OCI-LY7 (cell line): ENCODE results near the gene MED15. TPM values are rescaled to one million over a fixed set of nuclear protein-coding genes. Genes with fewer than 3 reads are reported as not detected.

Source experiments
- BruUV-seq: library from RNA; stranded (reverse); fragments of 400-500 nt; replicated peaks from 2 replicates; lab custom pipeline; 2021; lab: Mats Ljungman, UMichigan
- CTCF ChIA-PET: fragments of 300-600 bp; sonication (Branson Sonifier 250); formaldehyde crosslinking; loops from one replicate; lab custom pipeline; 2022; ENCODE audit warnings: antibody characterized with exemption; ENCODE audit not compliant: unreplicated experiment; lab: Charles Lee
- POLR2A ChIA-PET: fragments of 300-600 bp; sonication (Branson Sonifier 250); formaldehyde crosslinking; loops from one replicate; lab custom pipeline; 2022; ENCODE audit warnings: antibody characterized with exemption; lab: Charles Lee
- DNase-seq: peaks from one replicate; pipeline ENCODE4 v3.0.0-alpha.2; 2015; ENCODE audit warnings: low spot score
- H2AFZ ChIP-seq: fragments of 200-600 bp; sonication (generic), shearing (Covaris generic); 2 replicates; pipeline ENCODE4 v1.6.1; 2014; ENCODE audit warnings: mild to moderate bottlenecking, antibody characterized with exemption, low read length, moderate library complexity
- H3K27ac ChIP-seq: fragments of 200-600 bp; sonication (generic); 2 replicates; pipeline ENCODE4 v1.5.1; 2014; ENCODE audit warnings: mixed run types, low read depth, mild to moderate bottlenecking, moderate library complexity, low read length, inconsistent platforms; ENCODE audit not compliant: poor library complexity, severe bottlenecking
- H3K36me3 ChIP-seq: fragments of 200-600 bp; sonication (generic); 2 replicates; pipeline ENCODE4 v1.6.1; 2014; ENCODE audit warnings: mild to moderate bottlenecking, antibody characterized with exemption, low read length, moderate library complexity, mixed read lengths; ENCODE audit not compliant: insufficient read depth
- H3K4me1 ChIP-seq: fragments of 200-600 bp; sonication (generic); 2 replicates; pipeline ENCODE4 v1.5.1; 2014; ENCODE audit warnings: mild to moderate bottlenecking, low read length; ENCODE audit not compliant: insufficient read depth, poor library complexity, severe bottlenecking
- H3K4me2 ChIP-seq: fragments of 200-600 bp; sonication (generic); 2 replicates; pipeline ENCODE4 v1.6.1; 2014; ENCODE audit warnings: mild to moderate bottlenecking, low read length
- H3K4me3 ChIP-seq: fragments of 200-600 bp; sonication (generic); 2 replicates; pipeline ENCODE4 v1.5.1; 2014; ENCODE audit warnings: mild to moderate bottlenecking, low read depth, low read length; ENCODE audit not compliant: poor library complexity, severe bottlenecking
- H3K79me2 ChIP-seq: fragments of 200-600 bp; sonication (generic); 2 replicates; pipeline ENCODE4 v1.6.1; 2016; ENCODE audit warnings: low read depth, mild to moderate bottlenecking, low read length, moderate library complexity, mixed read lengths; ENCODE audit not compliant: insufficient read depth
- H3K9me2 ChIP-seq: fragments of 200-600 bp; sonication (generic); 2 replicates; pipeline ENCODE4 v1.6.1; 2016; ENCODE audit warnings: mild to moderate bottlenecking, low read length, mixed read lengths; ENCODE audit not compliant: insufficient read depth
- H3K9me3 ChIP-seq: fragments of 200-600 bp; sonication (generic); 2 replicates; pipeline ENCODE4 v1.6.1; 2014; ENCODE audit warnings: mild to moderate bottlenecking, mixed run types, low read length, mixed read lengths
- H4K20me1 ChIP-seq: fragments of 200-600 bp; sonication (generic); 2 replicates; pipeline ENCODE4 v1.6.1; 2014; ENCODE audit warnings: mild to moderate bottlenecking, antibody characterized with exemption, low read length, moderate library complexity, mixed read lengths; ENCODE audit not compliant: insufficient read depth
- CTCF ChIP-seq: fragments of 200-600 bp; sonication (generic); conservative IDR thresholded peaks from 2 replicates; pipeline ENCODE4 v1.5.1; 2014; ENCODE audit warnings: mild to moderate bottlenecking, antibody characterized with exemption, low read length, moderate library complexity, mixed read lengths
- EZH2phosphoT487 ChIP-seq: fragments of 200-600 bp; sonication (generic); IDR thresholded peaks from 2 replicates; pipeline ENCODE4 v1.6.1; 2018; ENCODE audit warnings: low read depth, borderline replicate concordance, mild to moderate bottlenecking, mixed run types, antibody characterized with exemption, low read length, moderate library complexity, mixed read lengths
- intact Hi-C: fragments of 100-400 bp; cut with micrococcal nuclease; formaldehyde crosslinking; loops from one replicate; pipeline ENCODE4 v1.10.0; 2022; ENCODE audit not compliant: unreplicated experiment
- total RNA-seq, 2 experiments: library from RNA; depleted of rRNA in 1 of 2; stranded (reverse); fragments of >200 nt in 1 of 2; shearing (Covaris generic) in 1 of 2; gene quantifications; 2 replicates each; pipeline ENCODE4 v1.2.3, GENCODE V29; 2014 to 2022

Gene MED15
- total RNA-seq, 2 experiments from 2014 or later: 28.7 to 79.2 TPM

- no TSS peak for BruUV-seq
- Histone ChIP-seq H4K20me1 (0 out of 2 replicates have a peak, but pooled peaks cover 4% of the 10 kb centered on the region), H3K9me2 (no peaks in the 10 kb centered on the region), H3K79me2 (0 out of 2 replicates have a peak, but pooled peaks cover 6% of the 10 kb centered on the region), H3K27ac (no peak overlapping the region), H3K4me2 (no peak overlapping the region), H2AFZ (no peak overlapping the region), H3K4me3 (no peak overlapping the region), H3K9me3 (no peaks in the 10 kb centered on the region), H3K36me3 (peaks cover 59% of the 10 kb centered on the region), H3K4me1 (no peaks in the 10 kb centered on the region)
- ChIA-PET POLR2A (interaction anchor here (0.6 kb wide), 1 partner anchor 15 kb away, joined by 6 read pairs; no protein-coding TSS in a partner anchor), CTCF (no interaction called here)
- intact Hi-C loops: no loop called here
- TF ChIP-seq CTCF (no peak), EZH2phosphoT487 (no peak)
- DNase-seq: no peak
Observed at GRCh38 chr22:20531404-20532201, 24.2 kb downstream of the MED15 start.

GRCh38 chr22:20532256-20532993 is 25.0 kb downstream of the MED15 start:
- H3K9me2 ChIP-seq: no peaks in the 10 kb centered on the region
- no TSS peak for BruUV-seq
- H3K4me3 ChIP-seq: no peak overlapping the region
- CTCF ChIA-PET: interaction anchor here (1.0 kb wide), 1 partner anchor 69 kb away, joined by 3 read pairs; no protein-coding TSS in a partner anchor
- 0 out of 2 replicates have a peak, but pooled peaks cover 4% of the 10 kb centered on the region for H4K20me1 ChIP-seq
- no peak overlapping the region for H3K4me2 ChIP-seq
- intact Hi-C loops: no loop called here
- no peaks in the 10 kb centered on the region for H3K79me2 ChIP-seq
- DNase-seq: no peak
- no peak overlapping the region for H3K27ac ChIP-seq
- no peaks in the 10 kb centered on the region for H3K9me3 ChIP-seq
- H3K4me1 ChIP-seq: no peaks in the 10 kb centered on the region
- POLR2A ChIA-PET: interaction anchor here (0.6 kb wide), 1 partner anchor 16 kb away, joined by 6 read pairs; no protein-coding TSS in a partner anchor
- no peak for TF ChIP-seq CTCF
- no peak for TF ChIP-seq EZH2phosphoT487
- H2AFZ ChIP-seq: no peak overlapping the region
- H3K36me3 ChIP-seq: peaks cover 59% of the 10 kb centered on the region
